ENCODE data around the gene PRKCQ. TPM values are rescaled to one million over a fixed set of nuclear protein-coding genes. Genes with fewer than 3 reads are reported as not detected.
A peak's percentile ranks its signal among the peaks of the same experiment; 100 is the strongest.
"Not testable (repeated sequence)": the region's sequence is repeated elsewhere in the genome, so short reads cannot be mapped to it uniquely, and the experiment has no call there.

Gene PRKCQ
- total RNA-seq, 1 experiment from 2014 or later, result 9.8 TPM

- no peak for DNase-seq (ENCODE audit: low read depth)
- in situ Hi-C loops (cut with HindIII; ENCODE audit: low pct_unique_long_range_greater_than_20kb, low sequenced_read_pairs), result no loop called here
Measured at GRCh38 chr10:6446711-6447110, 133.4 kb downstream of the PRKCQ start.

- in situ Hi-C loops (cut with HindIII; ENCODE audit: low pct_unique_long_range_greater_than_20kb, low sequenced_read_pairs), result no loop called here
- peak; percentile 29 for DNase-seq (ENCODE audit: low read depth)
Measured at GRCh38 chr10:6445671-6446316, 134.3 kb downstream of the PRKCQ start.

DNA sequence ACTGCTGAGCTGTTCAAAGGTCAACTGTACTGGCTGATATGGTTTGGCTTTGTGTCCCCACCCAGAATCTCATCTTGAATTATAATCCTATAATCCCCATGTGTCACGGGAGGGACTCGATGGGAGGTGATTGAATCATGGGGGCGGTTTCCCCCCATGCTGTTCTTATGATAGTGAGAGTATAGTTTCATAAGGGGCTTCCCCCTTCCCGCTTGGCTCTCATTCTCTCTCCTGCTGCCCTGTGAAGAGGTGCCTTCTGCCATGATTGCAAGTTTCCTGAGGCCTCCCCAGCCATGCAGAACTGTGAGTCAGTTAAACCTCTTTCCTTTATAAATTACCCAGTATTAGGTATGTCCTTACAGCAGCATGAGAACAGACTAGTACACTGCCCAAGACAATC, 140.2 kb downstream of the PRKCQ start:
- DNase-seq (ENCODE audit: low read depth); in situ Hi-C loops (cut with HindIII; ENCODE audit: low pct_unique_long_range_greater_than_20kb, low sequenced_read_pairs): not testable (repeated sequence)

GRCh38 chr10:6431861-6432260, 148.2 kb downstream of the PRKCQ start:
- in situ Hi-C loops (cut with HindIII; ENCODE audit: low pct_unique_long_range_greater_than_20kb, low sequenced_read_pairs), result no loop called here
- DNase-seq (ENCODE audit: low read depth), result no peak

DNA sequence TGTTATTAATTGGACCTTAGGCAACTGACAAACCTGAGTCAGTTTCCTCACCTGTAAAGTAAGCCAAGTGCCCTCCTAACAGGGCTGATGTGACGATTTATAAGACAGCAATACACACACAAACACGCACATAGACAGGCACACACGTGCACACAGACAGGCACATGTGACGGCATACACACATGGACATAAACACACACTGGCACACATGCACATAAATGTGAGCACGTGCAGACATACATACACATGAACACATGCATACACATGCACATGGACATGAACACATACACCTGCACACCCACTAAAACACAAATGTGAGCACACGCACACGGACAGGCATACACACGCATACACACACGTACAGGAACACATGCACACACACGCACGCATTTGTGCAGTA, 148.9 kb downstream of the PRKCQ start:
- in situ Hi-C loops (cut with HindIII; ENCODE audit: low pct_unique_long_range_greater_than_20kb, low sequenced_read_pairs), result no loop called here
- DNase-seq (ENCODE audit: low read depth), result no peak

DNA sequence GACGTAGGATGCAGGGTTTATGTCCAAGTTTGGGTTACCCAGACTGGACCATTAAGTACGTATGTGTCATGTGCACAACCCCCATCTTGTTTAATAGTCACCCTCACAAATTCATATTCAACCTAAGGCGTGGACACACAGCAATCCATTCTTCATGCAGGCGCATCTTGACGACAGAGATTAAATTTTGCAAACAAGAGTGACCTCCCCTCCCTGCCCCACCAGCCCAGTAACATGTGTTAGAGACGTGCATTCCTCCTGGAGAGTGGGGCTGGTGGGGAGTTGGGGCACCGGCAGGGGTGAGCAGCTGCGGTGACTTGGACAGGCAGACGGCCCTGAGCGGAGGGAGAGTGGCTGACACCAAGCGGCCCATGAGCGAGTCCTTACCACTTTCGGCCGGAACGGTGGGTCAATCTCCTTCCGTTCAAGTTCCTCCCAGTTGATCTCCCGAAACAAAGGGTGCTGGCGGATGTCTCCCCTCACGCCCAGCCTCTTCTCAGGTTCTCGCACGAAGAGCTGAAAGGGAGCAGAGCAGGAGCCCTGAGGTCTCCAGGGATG, 149.6 kb downstream of the PRKCQ start:
- in situ Hi-C loops (cut with HindIII; ENCODE audit: low pct_unique_long_range_greater_than_20kb, low sequenced_read_pairs), result no loop called here

DNA sequence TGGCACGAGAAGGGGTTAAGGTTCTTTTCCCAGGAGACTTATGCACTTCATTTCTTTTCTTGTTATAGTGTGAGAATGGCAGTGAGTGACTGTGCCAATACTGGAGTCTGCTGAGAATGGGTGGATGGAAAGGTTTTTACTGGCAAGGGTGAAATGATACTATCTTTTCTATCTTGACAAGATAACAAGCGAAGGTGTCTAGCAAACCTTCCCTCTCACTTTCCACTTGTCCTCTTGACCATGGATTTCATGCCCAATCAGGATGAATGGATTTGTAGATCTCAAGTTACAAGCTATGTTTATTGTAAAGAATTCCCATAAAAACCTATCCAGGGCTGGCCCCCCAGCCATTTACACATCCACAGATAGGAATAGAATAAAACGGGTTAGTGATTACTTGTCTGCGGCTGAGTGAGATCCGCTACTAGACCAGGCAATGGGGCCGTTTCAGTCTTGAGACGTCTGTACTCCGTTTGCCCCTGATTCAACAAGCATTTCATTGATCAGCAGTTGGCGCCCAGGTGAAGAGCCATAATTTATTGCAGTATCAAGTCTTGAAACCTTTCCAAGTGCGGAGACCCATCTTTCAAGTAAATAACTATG, 152.6 kb downstream of the PRKCQ start:
- no peak for DNase-seq (ENCODE audit: low read depth)
- in situ Hi-C loops (cut with HindIII; ENCODE audit: low pct_unique_long_range_greater_than_20kb, low sequenced_read_pairs), result no loop called here

More for the DNA sequence above, 149.6 kb downstream of the PRKCQ start:
- no peak for DNase-seq (ENCODE audit: low read depth)

- DNase-seq (ENCODE audit: low read depth), result no peak
- in situ Hi-C loops (cut with HindIII; ENCODE audit: low pct_unique_long_range_greater_than_20kb, low sequenced_read_pairs), result no loop called here
Measured at GRCh38 chr10:6426317-6426716, 153.8 kb downstream of the PRKCQ start.

DNA sequence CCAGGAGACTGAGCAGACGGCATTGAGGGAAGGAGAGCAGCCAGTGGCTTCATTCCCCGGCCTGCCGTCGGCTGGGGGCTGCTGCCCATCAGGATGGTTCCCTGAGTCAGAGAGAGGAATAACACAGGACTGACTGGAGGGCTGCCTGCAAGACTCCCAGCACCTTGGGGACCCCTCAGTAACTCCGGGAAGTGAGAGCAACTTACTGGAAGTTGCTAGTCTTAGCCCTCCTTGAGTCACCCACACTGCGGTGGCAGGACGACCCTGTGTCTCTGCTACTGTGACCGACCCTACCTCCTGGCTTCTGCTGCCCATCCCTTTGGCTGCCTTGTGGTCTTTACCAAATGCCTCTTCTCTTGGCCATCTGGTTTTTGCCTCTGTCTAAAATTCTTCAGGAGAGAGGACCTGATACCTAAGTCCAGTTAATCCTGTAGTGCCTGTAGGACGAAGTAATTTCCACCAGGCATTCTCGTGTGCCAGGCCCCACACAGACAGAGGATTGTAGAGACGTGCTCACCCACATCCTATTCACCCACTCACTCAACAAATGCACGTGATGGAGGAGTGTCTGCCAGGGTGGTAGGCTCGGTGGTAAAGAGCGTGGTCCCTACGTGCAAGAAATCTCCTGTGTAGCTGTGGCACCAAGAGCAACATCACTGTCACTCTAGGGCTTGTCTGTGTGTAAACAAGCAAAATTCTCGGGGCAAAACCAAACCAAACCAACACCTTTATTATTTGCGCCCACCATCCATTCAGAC, 156.5 kb downstream of the PRKCQ start:
- in situ Hi-C loops (cut with HindIII; ENCODE audit: low pct_unique_long_range_greater_than_20kb, low sequenced_read_pairs), result no loop called here
- no peak for DNase-seq (ENCODE audit: low read depth)

GRCh38 chr10:6423004-6423403, 157.1 kb downstream of the PRKCQ start:
- DNase-seq (ENCODE audit: low read depth), result no peak
- in situ Hi-C loops (cut with HindIII; ENCODE audit: low pct_unique_long_range_greater_than_20kb, low sequenced_read_pairs), result no loop called here

- in situ Hi-C loops (cut with HindIII; ENCODE audit: low pct_unique_long_range_greater_than_20kb, low sequenced_read_pairs), result no loop called here
Measured at GRCh38 chr10:6418613-6419216, 161.4 kb downstream of the PRKCQ start.

DNA sequence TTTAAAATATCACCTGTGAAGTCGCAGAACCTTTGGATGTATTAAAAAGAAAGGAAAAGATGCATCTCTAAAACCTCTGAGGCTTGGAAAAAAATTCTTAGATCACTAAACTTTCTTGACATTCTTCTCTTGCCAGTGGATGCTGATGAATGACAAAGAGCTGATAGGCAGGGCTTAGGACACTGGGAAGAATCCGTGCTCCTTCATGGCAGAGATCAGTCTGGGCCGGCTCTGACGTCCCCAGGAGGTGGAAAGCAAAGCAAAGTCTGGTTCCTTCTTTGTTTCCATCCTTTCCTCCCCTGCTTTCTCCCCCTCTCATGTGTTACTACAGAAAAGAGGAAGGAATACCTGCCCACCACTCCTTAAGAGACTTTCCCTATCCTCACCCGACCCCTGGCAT, 161.9 kb downstream of the PRKCQ start:
- no peak for DNase-seq (ENCODE audit: low read depth)
- in situ Hi-C loops (cut with HindIII; ENCODE audit: low pct_unique_long_range_greater_than_20kb, low sequenced_read_pairs), result no loop called here

More at GRCh38 chr10:6418613-6419216, 161.4 kb downstream of the PRKCQ start:
- no peak for DNase-seq (ENCODE audit: low read depth)

DNA sequence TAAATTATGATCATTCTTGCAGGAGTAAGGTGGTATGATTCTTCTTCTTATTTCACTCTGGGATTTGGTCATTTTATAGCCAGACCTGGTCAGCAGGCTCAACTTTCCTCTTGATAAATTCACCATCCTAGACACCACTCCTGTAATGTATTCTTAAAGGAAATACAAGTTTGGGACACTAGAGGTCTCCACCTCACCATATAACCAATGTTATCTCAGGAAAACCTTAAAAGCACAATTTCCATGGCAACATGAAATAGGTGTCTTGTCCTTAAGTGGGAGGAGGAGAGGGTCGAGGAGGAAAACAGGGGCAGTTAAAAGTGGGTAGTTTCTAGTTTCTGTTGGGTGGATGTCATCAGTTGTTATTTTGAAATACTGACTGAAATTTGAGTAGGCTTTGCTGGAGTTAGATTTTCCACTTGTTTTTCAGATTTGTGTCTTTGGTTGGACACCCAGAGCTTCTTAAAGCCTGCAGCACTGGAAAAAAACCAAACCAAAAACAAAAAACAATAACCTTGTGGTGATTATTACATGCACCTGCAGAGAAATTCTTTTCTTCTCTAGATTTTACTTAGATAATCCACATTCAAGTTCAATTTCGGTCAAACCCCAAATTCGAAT, 163.1 kb downstream of the PRKCQ start:
- DNase-seq (ENCODE audit: low read depth), result peak; percentile 53
- in situ Hi-C loops (cut with HindIII; ENCODE audit: low pct_unique_long_range_greater_than_20kb, low sequenced_read_pairs), result no loop called here

DNA sequence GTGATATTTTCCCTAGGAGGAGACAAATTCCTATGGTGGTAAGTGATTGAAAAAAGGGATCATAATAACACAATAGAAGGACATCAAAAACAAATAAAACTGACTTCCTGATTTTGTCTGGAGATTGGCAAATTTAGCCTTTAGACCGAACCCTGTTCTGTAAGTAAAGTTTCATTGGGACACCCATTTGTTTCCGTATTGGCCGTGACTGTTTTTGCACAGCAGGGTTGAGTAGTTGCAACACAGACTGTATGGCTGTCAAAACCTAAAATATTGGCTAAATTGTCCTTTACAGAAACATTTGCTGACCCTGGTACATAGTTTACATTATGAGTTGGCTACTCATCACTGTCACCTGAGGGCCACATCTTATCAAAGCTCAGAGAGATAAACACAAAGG, 168.6 kb downstream of the PRKCQ start:
- DNase-seq (ENCODE audit: low read depth), result no peak
- in situ Hi-C loops (cut with HindIII; ENCODE audit: low pct_unique_long_range_greater_than_20kb, low sequenced_read_pairs), result no loop called here

DNA sequence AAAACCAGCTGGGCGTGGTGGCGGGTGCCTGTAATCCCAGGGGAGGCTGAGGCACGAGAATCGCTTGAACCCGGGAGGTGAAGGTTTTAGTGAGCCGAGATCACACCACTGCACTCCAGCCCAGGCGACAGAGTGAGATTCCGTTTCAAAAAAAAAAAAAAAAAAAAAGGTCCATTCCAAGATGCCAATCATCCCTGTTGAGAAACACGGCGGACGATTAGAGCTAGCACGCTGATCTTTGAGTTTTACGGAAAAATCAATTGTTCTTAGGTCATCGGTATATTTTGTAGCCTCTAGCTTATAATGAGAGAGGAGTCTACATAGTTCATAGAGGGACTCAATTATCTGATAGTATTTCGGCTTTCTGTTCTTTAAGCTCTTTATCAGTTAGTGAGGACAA, 169.2 kb downstream of the PRKCQ start:
- in situ Hi-C loops (cut with HindIII; ENCODE audit: low pct_unique_long_range_greater_than_20kb, low sequenced_read_pairs), result no loop called here
- DNase-seq (ENCODE audit: low read depth), result no peak

DNA sequence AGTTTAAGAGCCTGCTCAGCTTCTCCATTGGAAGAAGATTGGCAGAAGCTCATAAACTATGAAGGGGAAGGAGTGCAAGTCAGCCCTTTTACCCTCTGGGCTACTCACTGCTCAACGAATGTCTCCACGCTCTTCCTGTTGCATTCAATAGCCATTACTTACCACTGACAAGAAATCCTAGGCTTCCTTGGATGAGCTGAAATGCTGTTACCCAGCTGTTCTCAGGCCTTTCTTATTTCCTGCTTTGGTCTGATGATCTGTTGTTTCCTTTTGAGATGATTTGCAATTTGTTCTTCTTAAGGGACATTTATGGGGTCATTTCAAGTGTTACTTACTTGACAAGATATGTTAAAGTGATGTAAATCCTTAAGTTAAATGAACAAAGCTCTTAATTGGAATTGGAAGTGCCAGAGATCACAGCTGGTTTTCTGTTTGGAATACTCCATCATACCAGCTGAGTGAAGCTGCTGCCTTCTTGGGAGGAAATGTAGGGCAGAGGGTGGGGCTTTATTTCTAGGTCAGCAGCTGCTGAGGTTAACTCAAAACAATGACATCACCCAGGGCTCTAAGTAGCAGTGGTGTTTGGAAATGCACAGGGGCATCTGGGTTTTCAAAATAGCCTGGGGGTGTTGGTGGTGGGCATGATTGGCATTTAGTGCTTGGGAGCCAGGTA, 170.0 kb downstream of the PRKCQ start:
- DNase-seq (ENCODE audit: low read depth), result peak; percentile 37
- in situ Hi-C loops (cut with HindIII; ENCODE audit: low pct_unique_long_range_greater_than_20kb, low sequenced_read_pairs), result no loop called here

DNA sequence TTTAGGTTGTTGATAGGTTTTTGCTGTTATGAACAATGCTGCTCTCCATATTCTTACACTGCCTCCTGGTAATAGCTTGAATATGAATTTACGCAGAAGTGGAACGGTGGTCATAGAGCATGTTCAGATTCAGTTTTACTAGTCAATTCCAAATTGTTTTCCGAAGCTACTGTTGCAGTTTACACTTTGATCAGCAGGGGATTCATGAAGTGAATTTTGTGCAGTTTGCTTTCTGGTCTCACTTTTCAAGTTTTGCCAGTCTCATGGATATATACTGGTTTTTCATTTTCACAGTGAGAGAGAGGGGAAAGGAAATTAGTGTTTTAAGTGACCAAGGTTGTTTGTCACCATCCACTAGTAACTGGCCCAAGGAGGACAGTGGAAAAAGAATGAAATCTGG, 171.3 kb downstream of the PRKCQ start:
- in situ Hi-C loops (cut with HindIII; ENCODE audit: low pct_unique_long_range_greater_than_20kb, low sequenced_read_pairs), result no loop called here
- DNase-seq (ENCODE audit: low read depth), result no peak
